WI38 (cell line): ENCODE data around the gene ZSCAN18.

Source experiments
- H3K4me3 ChIP-seq: 2 replicates; pipeline ENCODE4 v1.5.1; 2011; ENCODE audit warnings: low read depth, mild to moderate bottlenecking, control low read depth, low read length
- CTCF ChIP-seq: IDR thresholded peaks from 2 replicates; pipeline ENCODE4 v1.5.1; 2012; ENCODE audit warnings: low read depth, mild to moderate bottlenecking, control low read depth, low read length

ZSCAN18 gene

GRCh38 chr19:58095328-58095727 is 2.7 kb downstream of the ZSCAN18 start:
- no peak for TF ChIP-seq CTCF
- no peak overlapping the region for H3K4me3 ChIP-seq

DNA sequence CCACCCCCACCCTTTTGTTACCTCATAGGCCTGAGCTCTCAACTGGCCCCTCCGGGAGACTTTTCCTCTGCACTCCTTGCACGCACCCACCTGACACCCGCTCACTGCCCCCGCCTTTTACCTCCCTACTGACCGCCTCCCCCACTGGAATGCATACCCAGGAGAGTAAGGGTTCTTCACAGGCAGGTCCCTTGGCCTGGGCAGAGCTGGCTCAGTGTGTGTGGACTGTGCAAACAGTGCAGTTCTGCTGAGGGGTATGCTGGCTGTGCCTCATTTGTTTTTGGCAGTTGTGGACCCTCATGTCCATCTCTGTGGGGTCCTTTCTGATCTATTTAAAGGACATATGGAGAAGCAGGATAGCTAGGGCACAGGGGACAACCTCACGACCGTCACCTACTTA is 5.0 kb downstream of the ZSCAN18 start:
- TF ChIP-seq CTCF = no peak
- H3K4me3 ChIP-seq = no peak overlapping the region

DNA sequence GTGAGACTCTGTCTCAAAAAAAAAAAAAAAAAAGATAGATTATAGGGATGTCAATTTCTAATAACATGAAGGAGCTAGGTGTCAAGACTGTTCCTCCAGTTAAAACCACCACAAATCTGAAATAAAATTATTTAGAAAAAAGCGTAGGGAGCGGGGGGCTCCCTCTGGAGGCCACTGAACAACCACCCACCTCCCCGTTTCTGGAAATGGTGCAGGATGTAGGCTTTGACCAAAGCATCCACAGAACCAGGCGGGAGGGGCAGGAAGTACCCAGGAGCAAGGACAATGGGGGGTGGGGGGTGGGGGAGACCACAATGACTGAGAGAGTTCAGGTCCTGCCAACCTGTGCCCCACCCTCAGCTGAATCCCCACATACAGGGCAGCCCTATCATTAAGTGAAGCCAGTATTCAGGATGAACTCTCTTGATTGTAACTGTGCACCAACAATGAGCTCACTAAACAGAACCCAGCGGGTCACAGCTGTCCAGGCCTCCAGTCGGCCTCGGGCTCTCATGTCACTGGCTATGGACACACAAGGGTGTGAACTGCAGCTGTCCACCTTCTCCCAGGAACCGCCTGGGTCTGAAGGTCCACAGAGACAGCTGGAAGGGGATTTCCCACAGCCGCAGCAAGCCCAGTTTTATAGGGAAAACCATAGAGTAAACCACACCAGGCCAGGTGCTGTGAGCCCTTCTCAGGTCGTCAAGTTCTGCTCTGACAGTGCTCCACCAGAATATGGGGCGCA is 6.6 kb downstream of the ZSCAN18 start:
- H3K4me3 ChIP-seq = no peak overlapping the region
- no peak for TF ChIP-seq CTCF

GRCh38 chr19:58089846-58090245 is 8.2 kb downstream of the ZSCAN18 start:
- no peak for TF ChIP-seq CTCF

DNA sequence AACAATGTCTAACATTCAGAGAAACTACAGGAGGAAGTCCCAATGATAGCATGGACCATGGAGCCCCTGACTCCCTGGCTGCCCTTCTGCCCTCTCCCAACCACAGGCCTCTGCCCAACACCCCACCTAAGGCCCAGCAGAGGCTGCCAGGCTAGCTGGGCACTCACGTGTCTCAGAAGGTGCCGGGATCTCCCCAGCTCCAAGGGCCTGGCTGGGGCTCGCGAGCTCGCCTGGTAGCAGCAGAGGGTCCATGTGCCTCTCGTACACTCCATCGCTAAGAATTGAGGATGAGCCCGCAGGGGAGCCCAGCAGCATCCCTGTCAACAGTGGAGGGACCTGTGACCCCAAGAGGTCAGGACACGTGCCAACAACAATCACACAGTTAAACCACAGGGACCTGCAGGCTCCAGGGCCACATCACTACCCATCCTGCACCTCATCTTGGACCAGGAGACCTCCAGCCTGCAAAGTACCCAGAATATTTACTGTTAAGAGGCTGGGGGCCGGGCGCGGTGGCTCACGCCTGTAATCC is 9.4 kb downstream of the ZSCAN18 start:
- no peak for TF ChIP-seq CTCF
- no peak overlapping the region for H3K4me3 ChIP-seq

More at GRCh38 chr19:58089846-58090245, 8.2 kb downstream of the ZSCAN18 start:
- no peak overlapping the region for H3K4me3 ChIP-seq

DNA sequence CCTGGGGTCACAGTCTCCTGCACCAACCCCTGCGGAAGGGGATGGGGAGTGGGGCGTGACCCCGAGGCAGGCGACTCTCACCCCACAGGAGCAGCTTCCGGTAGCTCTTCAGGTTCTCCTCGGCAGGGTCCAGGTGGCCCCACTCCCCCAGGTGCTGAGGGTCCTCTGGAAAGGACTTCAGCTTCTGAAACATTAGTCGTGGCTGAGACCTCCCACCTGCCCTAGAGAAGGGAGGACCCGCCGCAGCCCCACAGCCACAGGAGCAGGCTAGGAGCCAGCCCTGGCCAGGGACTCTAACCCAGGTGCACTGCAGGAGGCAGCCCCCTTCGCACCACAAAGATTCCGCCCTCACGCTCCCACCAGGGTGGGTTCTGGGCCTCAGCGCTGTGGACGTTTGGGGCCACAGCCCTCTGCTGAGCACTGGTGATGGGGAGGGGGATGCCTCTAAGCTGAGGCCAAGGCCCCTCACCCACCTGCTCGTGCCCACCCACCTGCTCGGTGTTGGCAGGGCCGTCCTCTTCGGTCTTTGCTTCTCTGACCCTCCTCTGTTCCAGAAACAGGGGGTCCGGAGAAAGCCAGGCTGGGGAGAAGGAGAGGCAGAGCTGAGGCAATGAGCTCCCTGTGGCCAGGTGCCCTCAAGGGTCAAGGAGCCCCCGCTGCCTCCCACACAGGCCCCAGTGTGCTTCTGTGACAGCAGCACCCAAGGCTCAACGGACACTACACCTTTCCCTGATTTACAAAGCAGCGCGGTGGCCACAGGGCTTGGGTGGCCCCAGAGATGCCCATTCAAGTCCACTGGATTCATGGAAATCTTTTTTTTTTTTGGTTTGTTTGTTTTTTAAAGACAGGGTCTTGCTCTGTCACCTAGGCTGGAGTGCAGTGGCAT is 11.0 kb downstream of the ZSCAN18 start:
- H3K4me3 ChIP-seq = no peak overlapping the region
- no peak for TF ChIP-seq CTCF
